Ammon's horn (tissue), 1 donor: Measurements from ENCODE around the gene ASNSD1.
"Not testable (repeated sequence)": the region's sequence is repeated elsewhere in the genome, so short reads cannot be mapped to it uniquely, and the experiment has no call there.

Experiments
- DNase-seq: peaks from one replicate; pipeline ENCODE4 v3.0.0-alpha.2; 2016; ENCODE audit warnings: low spot score

ASNSD1 gene

GRCh38 chr2:189646521-189646920, 14.7 kb upstream of the ASNSD1 start:
- no peak for DNase-seq

DNA sequence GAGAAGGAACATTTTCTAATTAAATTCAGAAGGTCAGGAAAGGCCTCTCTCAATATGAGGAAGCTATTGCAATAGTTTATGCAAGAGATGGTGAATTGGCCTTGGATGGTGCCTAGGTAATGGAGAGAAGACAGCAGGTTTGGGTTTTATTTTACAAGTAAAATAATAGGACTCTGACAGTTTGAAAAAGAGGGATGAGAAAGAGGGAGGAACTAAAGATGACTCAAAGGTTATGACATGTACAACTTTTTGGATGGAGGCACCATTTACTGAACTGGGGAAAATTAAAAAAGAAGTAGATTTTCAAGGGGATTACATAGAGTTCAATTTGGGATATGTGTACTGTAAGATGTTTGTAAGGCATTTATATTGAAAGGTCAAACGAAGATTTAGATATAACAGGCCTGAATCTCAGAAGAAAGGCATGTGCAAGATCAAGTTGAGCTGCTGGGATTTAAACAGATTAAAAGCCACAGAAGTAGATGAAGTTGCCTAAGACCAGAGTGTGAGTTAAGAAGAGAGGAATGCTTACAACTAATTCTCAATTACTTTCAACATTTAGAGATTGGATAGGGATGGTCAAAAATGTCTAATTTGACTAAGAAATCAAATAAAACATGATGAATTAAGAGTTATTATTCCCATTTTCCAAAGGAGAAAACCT, 12.3 kb upstream of the ASNSD1 start:
- DNase-seq, result no peak

- no peak for DNase-seq
Observed at GRCh38 chr2:189651284-189651683, 10.0 kb upstream of the ASNSD1 start.

DNA sequence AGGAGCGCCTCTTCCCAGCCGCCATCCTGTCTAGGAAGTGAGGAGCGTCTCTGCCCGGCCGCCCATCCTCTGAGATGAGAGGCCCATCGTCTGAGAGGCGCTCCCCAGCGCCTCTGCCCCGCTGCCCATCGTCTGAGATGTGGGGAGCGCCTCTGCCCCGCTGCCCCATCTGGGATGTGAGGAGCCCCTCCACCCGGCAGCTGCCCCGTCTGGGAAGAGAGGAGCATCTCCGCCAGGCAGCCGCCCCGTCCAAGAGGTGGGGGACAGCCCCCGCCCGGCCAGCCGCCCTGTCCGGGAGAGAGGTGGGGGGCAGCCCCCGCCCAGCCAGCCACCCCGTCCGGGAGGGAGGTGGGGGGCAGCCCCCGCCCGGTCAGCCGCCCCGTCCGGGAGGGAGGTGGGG, 7.8 kb upstream of the ASNSD1 start:
- DNase-seq, result not testable (repeated sequence)

GRCh38 chr2:189654641-189655040, 6.6 kb upstream of the ASNSD1 start:
- DNase-seq, result no peak

GRCh38 chr2:189657867-189658266, 3.4 kb upstream of the ASNSD1 start:
- DNase-seq, result no peak

- DNase-seq, result no peak
Observed at GRCh38 chr2:189658306-189659212, 2.7 kb upstream of the ASNSD1 start.

DNA sequence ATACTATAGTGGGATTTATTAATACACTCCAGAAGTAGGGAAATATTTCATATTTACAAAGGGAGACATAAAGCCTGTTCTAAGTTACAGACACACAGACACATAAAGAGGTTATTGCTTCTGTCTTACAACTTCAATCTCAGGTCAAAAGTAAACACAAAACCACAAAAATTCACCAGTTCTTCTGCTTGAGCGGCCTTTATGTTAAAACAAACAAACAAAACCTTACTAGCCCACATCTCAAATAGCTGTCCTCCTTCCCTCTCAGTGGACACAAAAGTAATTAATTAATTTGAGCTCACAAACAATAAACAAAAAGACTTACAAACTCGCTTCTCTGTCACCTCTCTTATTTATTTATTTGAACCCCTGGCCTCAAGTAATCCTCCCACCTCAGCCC, 1.5 kb upstream of the ASNSD1 start:
- DNase-seq, result no peak

GRCh38 chr2:189660803-189661147, 484 bp upstream of the ASNSD1 start:
- DNase-seq, result no peak

DNA sequence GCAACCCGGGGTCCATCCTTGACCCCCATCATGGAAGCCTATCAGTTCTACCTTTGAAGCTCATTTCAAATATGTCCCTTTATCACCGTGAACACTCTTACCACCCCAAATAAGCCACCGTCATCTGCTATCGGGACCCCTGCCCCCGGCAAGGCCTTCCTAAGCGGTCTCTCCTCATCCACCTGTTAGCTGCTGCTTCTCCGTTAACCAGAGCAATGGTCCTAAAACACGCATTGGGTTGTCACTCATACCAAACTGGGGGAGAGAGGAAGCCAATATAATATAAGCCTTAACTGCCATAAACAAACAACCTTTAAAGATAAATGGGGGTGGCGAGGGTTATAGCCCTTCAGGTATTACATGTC, 680 bp downstream of the ASNSD1 start:
- no peak for DNase-seq

DNA sequence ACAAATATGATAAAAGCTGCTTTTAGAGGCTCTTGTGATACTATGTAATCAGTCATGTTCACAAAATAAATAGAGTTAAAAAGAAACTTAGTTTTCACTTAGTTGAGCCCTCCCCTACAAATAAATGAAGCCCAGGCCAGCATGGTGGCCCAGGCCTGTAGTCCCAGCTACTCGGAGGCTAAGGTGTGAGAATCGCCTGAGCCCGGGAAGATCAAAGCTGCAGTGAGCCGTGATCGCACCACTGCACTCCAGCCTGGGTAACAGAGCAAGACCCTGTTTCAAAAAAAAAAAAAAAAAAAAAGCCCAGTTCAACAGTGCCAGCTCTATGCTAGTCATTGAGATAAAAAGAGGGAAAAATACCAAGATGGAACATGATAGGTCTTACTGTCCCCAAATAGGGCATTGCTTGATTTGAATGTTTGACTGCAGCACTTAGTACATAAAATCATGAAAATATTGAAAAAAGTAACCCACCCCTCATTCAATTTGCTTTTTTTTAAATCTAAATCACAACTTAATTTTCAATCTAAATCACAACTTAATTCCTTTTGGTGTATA, 1.5 kb downstream of the ASNSD1 start:
- no peak for DNase-seq

DNA sequence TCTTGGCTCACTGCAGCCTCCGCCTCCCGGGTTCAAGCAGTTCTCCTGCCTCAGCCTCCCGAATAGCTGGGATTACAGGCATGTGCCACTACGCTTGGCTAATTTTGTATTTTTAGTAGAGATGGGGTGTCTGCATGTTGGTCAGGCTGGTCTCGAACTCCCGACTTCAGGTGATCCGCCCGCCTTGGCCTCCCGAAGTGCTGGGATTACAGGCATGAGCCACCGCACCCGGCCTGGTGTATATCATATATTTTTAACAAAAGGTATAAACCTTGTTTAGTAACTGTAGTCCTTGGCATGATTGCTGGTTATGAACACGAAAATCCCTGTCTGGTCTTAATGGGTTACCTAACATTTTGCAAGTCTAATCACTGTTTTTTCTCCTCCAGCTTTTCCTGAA, 2.1 kb downstream of the ASNSD1 start:
- not testable (repeated sequence) for DNase-seq

DNA sequence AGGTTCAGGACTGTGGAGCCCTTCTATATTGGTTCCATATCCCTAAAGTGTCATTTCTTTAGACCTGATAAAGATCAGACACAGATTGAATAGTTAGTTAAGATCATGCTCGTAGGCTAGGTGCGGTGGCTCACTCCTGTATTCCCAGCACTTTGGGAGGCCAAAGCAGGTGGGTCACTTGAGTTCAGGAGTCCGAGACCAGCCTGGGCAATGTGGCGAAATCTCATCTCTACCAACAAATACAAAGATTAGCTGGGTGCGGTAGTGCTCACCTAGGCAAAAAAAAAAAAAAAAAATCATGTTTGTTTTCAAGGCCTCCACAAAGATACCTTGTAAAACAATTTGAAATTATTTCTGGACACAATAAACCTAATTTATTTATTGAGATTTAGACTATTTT, 8.7 kb downstream of the ASNSD1 start:
- DNase-seq, result no peak

DNA sequence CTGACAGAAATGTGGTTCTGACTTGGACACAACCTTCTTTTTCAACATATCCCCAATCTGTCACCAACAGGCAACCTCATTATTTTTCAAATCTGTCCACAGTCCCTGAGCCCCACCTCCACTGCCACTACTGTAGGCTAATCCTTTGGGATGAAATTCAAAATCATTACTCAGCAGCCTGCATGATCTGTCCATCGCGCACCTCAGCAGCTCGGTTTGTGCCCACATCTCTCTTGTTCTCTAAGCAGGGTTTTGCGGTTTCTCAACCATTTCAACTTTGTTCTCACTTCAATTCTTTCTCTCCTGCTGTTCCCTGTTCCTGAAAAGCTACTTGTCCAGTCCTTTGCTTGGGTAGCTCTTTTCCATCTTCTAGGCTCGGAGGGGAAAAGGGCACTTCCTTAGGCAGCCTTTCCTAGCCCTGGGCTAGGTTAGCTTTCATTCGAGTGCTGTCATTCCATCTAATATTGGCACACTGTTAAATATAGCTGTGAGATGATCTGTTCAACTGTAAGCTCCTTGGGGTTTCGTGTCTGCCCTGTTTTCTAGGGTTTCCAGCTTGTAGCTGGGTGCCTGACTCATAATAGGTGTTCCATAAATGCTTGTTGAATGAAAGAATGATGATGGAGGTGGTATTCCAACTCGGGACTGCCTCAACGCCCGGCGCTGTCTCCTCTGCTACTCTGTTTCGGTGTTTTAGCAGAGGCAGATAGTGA, 12.6 kb downstream of the ASNSD1 start:
- no peak for DNase-seq

DNA sequence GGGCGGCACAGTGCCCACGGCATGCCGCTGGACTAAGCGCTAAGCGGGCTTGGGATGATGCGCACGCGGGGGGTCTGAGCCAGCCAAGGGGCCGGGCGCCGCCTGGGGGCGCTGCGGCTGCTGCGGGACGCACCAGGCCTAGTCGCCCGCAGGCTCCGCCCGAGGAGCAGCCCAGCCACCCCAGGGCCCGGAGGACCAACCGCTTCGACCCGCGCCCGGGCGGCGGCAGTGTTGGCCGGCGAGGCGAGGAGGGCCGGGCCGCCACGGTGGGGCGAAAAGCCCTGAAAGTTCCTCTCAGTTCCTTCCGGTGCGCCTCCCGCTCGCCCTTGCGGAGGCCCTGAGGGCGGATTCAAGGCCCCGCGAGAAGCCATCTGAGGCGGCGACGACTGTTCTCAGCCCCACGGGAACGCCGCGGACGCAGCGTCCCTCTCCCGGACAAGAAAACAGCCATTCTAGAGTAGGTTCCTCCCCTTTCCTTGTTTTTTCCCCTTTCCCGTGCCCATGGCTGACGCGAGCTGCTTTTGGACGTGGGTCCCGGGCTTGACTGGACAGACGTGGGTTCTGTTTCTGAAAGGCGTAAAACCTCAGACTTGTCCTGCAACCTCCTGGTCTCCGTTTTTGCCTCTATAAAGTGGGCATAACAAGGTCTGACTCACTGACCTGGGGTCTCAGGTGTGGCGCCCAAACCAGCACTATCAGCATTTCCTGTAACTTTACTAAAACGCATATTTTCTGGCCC, 13.3 kb downstream of the ASNSD1 start, which contains the start of gene ANKAR:
Gene ANKAR, plus strand, starts transcription at position 297 of the 739 bp plus-strand sequence. CDS start 1,821 bp downstream, outside the sequence.
- DNase-seq, result peak; percentile 89

DNA sequence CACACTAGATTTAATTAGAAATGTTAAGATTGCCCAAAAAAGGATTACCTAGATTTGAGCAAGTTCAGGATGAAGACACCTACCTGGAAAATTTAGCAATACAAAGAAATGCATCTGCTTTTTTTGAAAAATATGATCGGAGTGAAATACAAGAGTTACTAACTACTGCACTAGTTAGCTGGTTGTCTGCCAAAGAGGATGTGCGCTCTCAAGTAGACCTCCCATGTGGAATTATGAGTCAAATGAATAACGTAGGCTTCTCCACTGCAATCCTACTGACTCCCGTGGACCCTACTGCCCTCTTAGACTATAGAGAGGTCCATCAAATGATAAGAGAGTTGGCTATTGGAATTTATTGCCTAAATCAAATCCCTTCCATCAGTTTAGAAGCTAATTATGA, 15.2 kb downstream of the ASNSD1 start:
- no peak for DNase-seq

- DNase-seq, result no peak
Observed at GRCh38 chr2:189679226-189679625, 18.0 kb downstream of the ASNSD1 start.

- DNase-seq, result no peak
Observed at GRCh38 chr2:189681203-189681602, 19.9 kb downstream of the ASNSD1 start.

DNA sequence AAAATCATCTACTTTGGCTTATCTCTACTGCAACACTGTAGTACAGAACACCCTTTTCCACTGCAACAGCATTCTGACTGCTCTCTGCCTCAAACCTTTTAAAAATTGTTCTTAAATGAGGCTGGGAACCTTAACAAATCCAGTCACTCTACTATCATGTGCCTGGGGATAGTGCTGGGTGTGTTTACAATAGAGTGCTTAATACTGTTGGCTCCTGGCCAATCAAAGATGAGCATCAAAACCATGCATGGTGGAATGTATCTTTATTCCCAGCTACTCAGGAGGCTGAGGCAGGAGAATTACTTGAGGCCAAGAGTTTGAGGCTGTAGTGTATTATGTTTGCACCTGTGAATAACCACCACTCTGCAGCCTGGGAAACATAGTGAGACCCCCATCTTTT, 20.6 kb downstream of the ASNSD1 start:
- DNase-seq, result no peak

DNA sequence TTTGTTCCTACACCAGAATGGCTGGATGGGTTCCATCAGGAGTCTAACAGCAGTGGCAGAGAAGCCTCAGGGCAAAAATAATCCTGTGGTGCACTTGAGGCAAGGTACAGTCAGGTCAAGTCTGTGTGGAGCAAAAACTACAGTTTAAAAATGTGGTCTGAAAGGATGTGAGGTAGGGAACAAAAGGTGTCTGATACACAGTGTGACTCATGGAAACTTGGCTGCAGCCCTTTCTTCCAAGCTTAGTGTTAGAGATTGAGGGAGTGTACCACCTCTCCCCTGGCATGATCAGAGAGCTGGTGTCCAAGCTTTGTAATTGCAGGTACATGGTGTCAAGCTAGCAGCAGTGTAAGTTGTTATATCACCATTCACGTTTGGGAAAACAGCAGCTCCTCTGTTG, 22.1 kb downstream of the ASNSD1 start:
- no peak for DNase-seq

DNA sequence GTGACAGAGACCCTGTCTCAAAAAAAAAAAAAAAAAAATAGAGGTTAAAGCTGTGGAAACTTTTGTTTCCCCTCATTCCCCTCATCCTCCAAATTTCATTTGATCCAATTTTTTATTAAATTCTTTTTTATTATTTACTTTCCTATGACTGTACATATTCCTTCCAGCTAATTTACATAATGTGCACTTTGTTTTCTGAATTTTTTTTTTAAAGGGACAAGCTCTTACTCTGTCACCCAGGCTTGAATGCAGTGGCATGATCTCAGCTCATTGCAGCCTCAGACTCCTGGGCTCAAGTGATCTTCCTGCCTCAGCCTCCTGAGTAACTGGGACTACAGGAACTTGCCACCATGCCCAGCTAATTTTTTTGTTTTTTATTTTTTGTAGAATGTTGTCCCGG, 23.6 kb downstream of the ASNSD1 start:
- DNase-seq, result no peak
